ES-I3 (cell line): ENCODE results near the gene OSTM1.

Experiments
- H3K36me3 ChIP-seq: 2 replicates; pipeline ENCODE4 v1.6.1; 2013; ENCODE audit warnings: mild to moderate bottlenecking, low read length, control low read depth, moderate library complexity; ENCODE audit not compliant: insufficient read depth
- H3K4me1 ChIP-seq: 2 replicates; pipeline ENCODE4 v1.6.1; 2013; ENCODE audit warnings: mild to moderate bottlenecking, control low read depth, low read length; ENCODE audit not compliant: insufficient read depth
- H3K9ac ChIP-seq: 2 replicates; pipeline ENCODE4 v1.6.1; 2013; ENCODE audit warnings: low read depth, mild to moderate bottlenecking, low read length, moderate library complexity
- H3K9me3 ChIP-seq: 2 replicates; pipeline ENCODE4 v1.6.1; 2013; ENCODE audit warnings: mild to moderate bottlenecking, low read length, moderate library complexity; ENCODE audit not compliant: control insufficient read depth, insufficient read depth

The OSTM1 gene

DNA sequence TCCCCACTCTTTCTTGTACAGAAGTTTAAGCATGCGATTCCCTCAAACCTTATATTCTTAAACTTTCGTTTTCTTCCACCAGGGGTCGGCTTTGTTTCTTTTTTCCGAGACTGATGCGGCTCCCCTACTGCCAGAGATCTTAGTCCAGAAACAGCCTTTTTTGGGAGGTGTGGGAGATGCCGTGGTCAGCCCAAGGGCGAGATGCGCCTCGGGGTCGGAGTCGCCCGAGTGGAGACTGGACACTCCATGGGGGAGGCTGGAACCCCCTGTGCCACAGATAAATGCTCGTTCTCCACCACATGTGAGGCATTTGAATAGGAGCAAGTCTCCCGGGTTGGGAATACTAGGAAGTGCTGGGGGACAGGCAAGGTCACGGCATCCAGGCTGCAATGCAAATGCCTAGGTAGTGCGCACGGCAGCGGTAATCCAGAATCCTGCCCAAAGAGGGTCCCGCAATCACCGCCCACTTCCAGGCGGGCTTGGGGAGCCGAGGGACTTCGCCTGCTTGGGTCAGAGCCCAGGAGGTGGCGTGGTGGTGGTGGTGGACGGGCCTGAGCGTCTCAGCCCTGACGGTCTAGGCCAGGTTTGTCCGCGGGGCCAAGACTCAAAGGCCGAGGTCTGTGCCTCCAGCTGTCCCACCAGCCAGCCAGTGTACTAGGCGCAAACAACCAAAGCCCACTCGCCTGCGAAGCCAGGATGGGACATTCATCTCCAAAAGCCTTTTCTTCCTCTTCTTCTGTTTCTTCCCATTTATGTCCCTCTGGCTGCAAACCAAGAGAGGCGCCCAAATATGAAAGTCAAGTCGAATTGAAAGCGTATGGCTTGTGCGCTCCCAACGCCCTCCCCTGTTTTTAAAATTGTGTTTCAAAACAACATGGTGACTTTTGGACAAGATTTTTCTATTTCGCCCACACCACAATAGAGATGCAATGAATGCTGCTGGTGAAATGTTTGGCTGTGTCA lies 39.3 kb upstream of the OSTM1 start:
- no peaks in the 10 kb centered on the region for H3K9me3 ChIP-seq
- H3K4me1 ChIP-seq = peaks cover 13% of the 10 kb centered on the region; the same call in 1 of the 2 replicates
- no peaks in the 10 kb centered on the region for H3K36me3 ChIP-seq
- peak overlapping the region; percentile 26; the same call in 1 of the 2 replicates for H3K9ac ChIP-seq

DNA sequence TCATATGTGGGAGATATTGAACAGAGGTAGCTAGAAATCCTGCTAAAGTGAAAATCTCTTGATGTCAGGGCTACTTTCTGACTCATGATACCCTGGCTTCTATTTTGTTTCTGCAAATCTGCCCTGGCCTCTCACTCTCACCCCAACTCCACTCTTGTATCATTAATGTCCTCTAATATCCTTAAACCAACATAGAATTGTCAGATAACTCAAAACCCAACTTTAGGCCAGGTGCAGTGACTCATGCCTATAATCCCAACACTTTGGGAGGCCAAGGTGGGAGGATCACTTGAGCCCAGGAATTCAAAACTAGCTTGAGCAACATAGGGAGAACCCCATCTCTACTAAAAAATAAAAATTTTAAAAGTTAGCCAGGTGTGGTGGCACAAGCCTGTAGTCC lies 33.8 kb upstream of the OSTM1 start:
- Histone ChIP-seq H3K36me3 (no peaks in the 10 kb centered on the region), H3K9me3 (no peaks in the 10 kb centered on the region), H3K9ac (no peak overlapping the region), H3K4me1 (peaks cover 12% of the 10 kb centered on the region; the same call in 1 of the 2 replicates)

DNA sequence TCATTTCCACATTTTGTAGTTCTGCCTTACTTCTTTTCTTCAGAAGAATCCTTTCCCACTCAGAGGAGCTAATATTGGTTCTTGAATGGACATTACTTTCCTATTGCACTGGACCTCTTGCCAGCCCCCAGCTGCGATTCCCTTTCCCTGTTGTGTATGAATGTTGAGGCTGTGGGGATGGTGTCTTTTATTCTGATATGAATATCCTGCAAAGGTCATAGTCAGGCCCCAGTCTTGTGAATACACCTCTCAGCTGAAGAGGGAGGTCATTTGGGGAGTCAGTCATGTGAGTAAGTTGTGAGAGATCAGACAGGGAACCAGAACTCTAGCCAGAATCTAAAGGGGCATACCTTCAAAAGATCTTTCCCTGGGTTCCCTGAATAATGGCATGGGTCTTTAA lies 32.6 kb upstream of the OSTM1 start:
- Histone ChIP-seq H3K9me3 (no peaks in the 10 kb centered on the region), H3K36me3 (no peaks in the 10 kb centered on the region), H3K4me1 (peaks cover 12% of the 10 kb centered on the region; the same call in 1 of the 2 replicates), H3K9ac (no peak overlapping the region)

DNA sequence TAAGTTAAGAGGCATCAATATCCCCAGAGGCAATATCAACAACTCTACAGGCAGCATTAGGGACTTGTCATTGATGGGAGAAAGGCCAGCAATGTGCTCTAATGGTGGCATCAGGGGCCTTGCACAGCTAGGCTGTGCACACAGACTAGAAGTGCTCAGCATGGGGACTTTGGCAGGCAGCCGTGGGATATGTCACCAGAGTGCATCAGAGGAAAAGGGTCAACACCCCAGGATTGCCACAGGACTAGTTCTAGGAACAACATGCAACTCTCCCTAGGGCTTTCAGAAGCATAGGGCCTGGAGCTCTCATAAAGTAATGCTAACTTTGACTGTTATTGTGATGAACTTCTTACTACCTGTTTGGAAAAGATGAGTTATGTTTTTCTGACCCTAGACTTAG lies 32.2 kb upstream of the OSTM1 start:
- peaks cover 12% of the 10 kb centered on the region; the same call in 1 of the 2 replicates for H3K4me1 ChIP-seq
- no peak overlapping the region for H3K9ac ChIP-seq
- H3K36me3 ChIP-seq = no peaks in the 10 kb centered on the region
- H3K9me3 ChIP-seq = no peaks in the 10 kb centered on the region

DNA sequence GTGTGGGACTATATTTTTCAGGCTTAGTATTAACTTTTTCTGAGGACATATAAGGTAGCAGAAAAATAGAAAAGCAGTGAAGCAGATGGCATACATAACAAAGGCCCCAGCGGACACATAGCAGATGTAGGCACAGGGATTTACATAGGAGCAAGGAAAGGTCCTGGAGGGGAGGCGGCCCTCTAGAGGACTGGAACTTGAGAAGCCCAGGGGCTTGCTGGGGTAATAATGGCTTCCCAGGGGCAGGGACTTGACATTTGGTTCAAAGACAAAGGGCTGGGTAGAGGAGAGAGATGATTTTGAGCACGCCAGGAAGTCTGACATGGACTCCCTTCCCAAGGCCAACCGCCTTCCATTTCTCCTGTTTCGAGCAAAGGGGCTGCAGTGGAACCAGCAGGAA lies 31.7 kb upstream of the OSTM1 start:
- Histone ChIP-seq H3K4me1 (peaks cover 13% of the 10 kb centered on the region; the same call in 1 of the 2 replicates), H3K36me3 (no peaks in the 10 kb centered on the region), H3K9me3 (no peaks in the 10 kb centered on the region), H3K9ac (no peak overlapping the region)

DNA sequence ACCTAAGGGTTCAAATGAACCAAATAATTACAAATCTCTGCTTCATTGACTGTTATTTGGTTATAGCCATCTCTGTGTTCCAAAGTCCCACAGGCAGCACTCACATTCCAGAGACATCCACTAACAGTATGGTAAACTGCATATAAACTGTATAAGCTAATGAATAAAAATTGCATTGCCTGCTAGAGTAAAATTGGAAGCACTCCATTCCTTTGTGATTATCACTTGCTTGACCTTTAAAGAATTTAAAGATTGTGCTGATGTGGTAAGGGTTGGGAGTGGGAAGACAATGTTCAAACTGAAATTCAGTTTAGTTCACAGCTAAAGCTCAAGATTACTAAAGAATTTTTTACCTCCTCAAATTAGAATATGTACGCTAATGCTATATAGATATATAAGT lies 31.0 kb upstream of the OSTM1 start:
- Histone ChIP-seq H3K9ac (no peak overlapping the region), H3K4me1 (peaks cover 16% of the 10 kb centered on the region; the same call in 1 of the 2 replicates), H3K36me3 (no peaks in the 10 kb centered on the region), H3K9me3 (no peaks in the 10 kb centered on the region)

DNA sequence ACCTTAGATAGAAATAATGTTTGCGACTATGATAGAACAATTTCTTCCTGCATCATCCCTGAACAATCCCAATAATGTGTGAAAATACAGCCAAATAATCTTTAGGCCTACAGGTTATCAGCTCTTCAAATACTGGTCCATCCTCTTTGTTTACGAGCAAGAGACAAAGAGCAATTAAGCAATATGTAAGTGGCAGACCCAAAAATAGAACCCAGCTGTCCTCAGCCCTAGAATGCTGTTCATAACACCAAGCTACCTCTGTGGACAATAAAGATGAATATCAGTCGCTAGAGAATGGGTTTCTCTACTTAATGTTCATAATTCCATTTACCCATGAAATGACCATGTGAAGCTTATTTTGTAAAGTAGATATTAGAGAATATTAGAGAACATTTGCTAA lies 28.4 kb upstream of the OSTM1 start:
- no peak overlapping the region for H3K9ac ChIP-seq
- no peaks in the 10 kb centered on the region for H3K9me3 ChIP-seq
- peaks cover 16% of the 10 kb centered on the region; the same call in 1 of the 2 replicates for H3K4me1 ChIP-seq
- H3K36me3 ChIP-seq = no peaks in the 10 kb centered on the region

DNA sequence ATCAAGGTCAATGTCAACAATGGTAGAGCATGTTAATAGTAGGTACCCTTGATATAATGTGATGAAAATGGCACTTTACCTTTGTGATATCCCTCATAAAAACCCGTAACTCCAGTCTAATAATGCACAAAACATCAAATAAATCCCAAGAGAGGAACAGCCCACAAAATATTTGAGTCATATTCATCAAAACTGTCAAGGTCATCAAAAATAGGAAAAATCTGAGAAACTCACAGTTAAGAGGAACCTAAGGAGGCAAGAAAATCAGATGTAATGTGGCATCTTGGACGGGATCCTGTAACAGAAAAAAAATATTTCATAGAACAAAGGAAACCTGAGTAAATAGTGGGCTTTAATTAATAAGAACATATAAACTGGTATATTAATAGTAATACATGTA lies 25.5 kb upstream of the OSTM1 start:
- H3K9me3 ChIP-seq = no peaks in the 10 kb centered on the region

DNA sequence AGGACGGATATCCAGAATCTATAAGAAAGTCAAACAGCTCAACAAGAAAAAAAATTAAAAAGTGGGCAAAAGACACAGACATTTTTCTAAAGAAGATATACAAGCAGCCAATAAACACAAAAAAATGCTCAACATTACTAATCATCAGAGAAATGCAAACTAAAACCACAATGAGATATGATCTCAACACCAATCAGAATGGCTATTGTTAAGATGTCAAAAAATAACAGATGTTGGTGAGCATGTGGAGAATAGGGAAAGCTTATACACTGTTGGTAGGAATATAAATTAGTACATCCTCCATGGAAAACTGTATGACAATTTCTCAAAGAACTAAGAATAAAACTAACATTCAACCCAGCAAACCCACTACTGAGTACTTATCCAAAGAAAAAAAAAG lies 23.3 kb upstream of the OSTM1 start:
- Histone ChIP-seq H3K36me3 (no peaks in the 10 kb centered on the region), H3K9me3 (no peaks in the 10 kb centered on the region), H3K4me1 (0 out of 2 replicates have a peak, but pooled peaks cover 5% of the 10 kb centered on the region), H3K9ac (no peak overlapping the region)

More for the DNA sequence above, 25.5 kb upstream of the OSTM1 start:
- H3K4me1 ChIP-seq = 0 out of 2 replicates have a peak, but pooled peaks cover 5% of the 10 kb centered on the region
- H3K9ac ChIP-seq = no peak overlapping the region
- no peaks in the 10 kb centered on the region for H3K36me3 ChIP-seq

DNA sequence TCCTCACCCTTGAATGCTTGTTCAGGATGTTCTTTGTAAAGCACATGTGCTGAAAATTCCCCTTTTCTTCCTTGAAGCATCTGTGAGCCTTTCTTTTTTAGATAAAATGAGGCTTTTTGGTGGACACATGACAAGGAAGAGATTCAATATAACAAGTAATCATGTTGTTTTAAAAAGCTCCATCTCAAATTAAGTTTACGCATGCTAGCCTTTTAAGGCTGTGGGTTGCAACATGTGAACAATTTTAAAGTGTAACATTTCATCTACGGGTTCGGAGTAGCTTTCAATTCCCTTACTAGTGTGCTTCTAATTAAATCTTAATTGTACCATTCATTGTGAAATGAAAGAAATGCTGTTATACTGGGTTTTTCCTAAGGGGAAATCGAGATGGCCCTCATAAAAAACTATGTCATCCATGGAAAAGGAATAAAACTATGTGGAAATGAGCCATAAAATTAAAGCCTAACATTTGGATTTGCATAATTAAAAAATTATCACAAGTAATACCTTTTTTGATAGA lies 19.3 kb upstream of the OSTM1 start:
- Histone ChIP-seq H3K9me3 (no peaks in the 10 kb centered on the region), H3K9ac (no peak overlapping the region), H3K36me3 (no peaks in the 10 kb centered on the region), H3K4me1 (no peaks in the 10 kb centered on the region)

DNA sequence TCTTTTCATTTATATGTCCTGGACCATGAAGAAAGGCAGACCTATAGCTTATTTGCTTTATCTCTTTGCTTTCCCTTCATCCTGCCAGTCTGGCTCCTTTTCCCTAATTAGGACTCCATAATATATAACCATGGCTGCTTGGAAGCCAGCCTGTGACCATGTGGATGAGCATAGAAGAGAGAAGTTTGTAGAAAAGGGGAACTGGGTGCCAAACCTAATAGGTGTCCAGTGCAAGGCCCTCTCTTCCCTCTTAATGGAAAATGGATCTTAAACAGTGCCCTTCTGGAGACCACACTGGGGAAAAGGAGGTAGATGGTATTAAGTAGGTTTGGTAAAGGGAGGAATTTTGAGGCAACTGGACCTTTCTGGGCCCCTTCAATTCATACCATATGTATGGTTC lies 16.7 kb upstream of the OSTM1 start:
- H3K36me3 ChIP-seq = no peaks in the 10 kb centered on the region

DNA sequence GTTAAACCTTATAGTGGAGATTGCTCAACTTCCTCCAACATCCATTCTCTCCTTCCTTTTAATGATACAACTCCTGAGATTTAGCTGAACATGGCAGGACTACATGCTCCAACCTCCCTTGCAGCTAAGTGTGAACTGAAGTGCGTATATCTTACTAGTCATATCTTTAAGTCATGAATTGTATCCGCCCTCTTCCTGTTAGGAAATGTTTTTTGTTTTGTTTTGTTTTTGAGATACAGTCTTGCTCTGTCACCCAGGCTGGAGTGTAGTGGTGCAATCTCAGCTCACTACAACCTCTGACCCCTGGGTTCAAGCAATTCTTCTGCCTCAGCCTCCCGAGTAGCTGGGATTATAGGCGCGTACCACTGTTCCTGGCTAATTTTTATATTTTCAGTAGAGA lies 8.8 kb upstream of the OSTM1 start:
- peaks cover 15% of the 10 kb centered on the region for H3K4me1 ChIP-seq
- no peaks in the 10 kb centered on the region for H3K36me3 ChIP-seq
- H3K9ac ChIP-seq = no peak overlapping the region
- H3K9me3 ChIP-seq = no peaks in the 10 kb centered on the region

More for the DNA sequence above, 16.7 kb upstream of the OSTM1 start:
- Histone ChIP-seq H3K9me3 (no peaks in the 10 kb centered on the region), H3K4me1 (no peaks in the 10 kb centered on the region), H3K9ac (no peak overlapping the region)

DNA sequence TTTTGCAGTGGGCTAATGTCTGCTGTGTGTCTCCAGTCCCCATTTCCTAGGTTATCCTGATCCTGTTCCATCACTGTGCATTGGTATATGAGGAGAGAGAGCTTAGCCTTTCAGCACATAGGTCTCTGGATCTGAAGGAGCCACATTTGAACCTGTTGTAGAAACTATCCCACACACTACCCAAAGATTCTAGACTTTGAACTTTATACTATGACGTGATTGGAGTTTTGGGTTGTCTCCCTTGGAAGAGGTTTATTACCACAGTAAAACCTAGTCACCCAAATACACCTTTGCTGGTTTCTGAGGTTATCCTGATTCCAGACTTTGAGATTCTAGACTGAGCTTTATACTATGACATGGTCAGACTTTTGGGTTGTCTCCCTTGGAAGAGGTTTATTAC lies 8.0 kb upstream of the OSTM1 start:
- Histone ChIP-seq H3K36me3 (no peaks in the 10 kb centered on the region), H3K4me1 (peaks cover 18% of the 10 kb centered on the region), H3K9me3 (no peaks in the 10 kb centered on the region), H3K9ac (no peak overlapping the region)

DNA sequence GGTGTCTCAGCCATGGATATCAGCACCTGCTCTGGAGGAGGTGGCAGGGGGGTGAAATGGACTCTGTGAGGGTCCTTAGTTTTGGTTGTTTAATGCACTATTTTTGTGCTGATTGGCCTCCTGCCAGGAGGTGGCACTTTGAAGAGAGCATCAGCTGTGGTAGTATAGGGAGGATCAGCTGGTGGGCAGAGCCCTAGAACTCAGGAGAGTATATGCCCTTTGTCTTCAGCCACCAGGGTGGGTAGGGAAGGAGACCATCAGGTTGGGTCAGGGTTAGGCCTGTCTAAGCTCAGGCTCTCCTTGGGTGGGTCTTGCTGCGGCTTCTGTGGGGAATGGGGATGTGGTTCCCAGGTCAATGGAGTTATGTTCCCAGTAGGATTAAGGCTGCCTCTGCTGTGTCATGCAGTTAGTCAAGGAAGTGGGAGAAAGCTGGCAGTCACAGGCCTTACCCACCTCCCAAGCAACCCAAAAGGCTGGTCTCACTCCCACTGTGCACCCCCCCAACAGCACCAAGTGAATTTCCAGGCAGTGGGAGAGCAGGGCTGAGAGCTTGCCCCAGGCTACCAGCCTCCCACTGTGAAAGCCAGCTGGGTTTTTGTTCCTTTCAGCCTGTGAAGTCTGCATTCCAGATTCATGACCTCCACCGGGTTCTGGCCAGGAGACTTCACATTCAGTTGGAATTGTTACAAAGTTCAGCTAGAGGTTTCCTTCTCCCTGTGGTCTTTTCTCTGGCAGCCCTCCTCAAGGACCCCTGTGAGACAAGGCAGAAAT lies 5.7 kb upstream of the OSTM1 start:
- Histone ChIP-seq H3K36me3 (no peaks in the 10 kb centered on the region), H3K9me3 (no peaks in the 10 kb centered on the region), H3K9ac (no peak overlapping the region), H3K4me1 (peaks cover 20% of the 10 kb centered on the region)
